Large intestine (tissue), 3 donors: ENCODE data around the gene FBXO31. TPM values are rescaled to one million over a fixed set of nuclear protein-coding genes. Genes with fewer than 3 reads are reported as not detected.

ENCODE experiments used
- DNase-seq, 2 donors: peaks; one replicate each; pipeline versions ENCODE4 v3.0.0 to v3.0.0-alpha.2; 2013
- H3K27ac ChIP-seq: one replicate; pipeline ENCODE4 v1.5.1; 2013; ENCODE audit warnings: low read length
- H3K27me3 ChIP-seq: 2 replicates; pipeline ENCODE4 v1.6.1; 2013; ENCODE audit warnings: low read length; ENCODE audit not compliant: control insufficient read depth, insufficient read depth
- H3K36me3 ChIP-seq: 2 replicates; pipeline ENCODE4 v1.6.1; 2013; ENCODE audit warnings: low read length; ENCODE audit not compliant: control insufficient read depth, insufficient read depth
- H3K4me1 ChIP-seq: one replicate; pipeline ENCODE4 v1.6.1; 2013; ENCODE audit warnings: low read length; ENCODE audit not compliant: control insufficient read depth, insufficient read depth
- H3K4me3 ChIP-seq: one replicate; pipeline ENCODE4 v1.5.1; 2013; ENCODE audit warnings: low read length
- H3K9me3 ChIP-seq: one replicate; pipeline ENCODE4 v1.6.1; 2013; ENCODE audit warnings: mild to moderate bottlenecking, low read depth, low read length, moderate library complexity; ENCODE audit not compliant: control insufficient read depth
- WGBS: methylation state at CpG from one replicate; pipeline ENCODE4 v1.1.5; 2013; ENCODE audit warnings: low lambda C conversion rate; ENCODE audit not compliant: insufficient coverage; 5-methylcytosine and 5-hydroxymethylcytosine counted together
- polyA plus RNA-seq: library from polyadenylated mRNA; unstranded; fragments of 120-200 nt; gene quantifications from one replicate; pipeline ENCODE4 v1.2.1, GENCODE V29; 2013

The FBXO31 gene
- polyA plus RNA-seq, 1 donor = 18.3 TPM

GRCh38 chr16:87412371-87412995 is 28.9 kb upstream of the FBXO31 start:
- peaks cover 2% of the 10 kb centered on the region for H3K9me3 ChIP-seq
- no peaks in the 10 kb centered on the region for H3K4me1 ChIP-seq
- no peak overlapping the region for H3K27ac ChIP-seq
- peaks cover 87% of the 10 kb centered on the region for H3K36me3 ChIP-seq
- no CpG with 5 or more reads among the region's 31 CpGs for WGBS
- no peaks in the 10 kb centered on the region for H3K27me3 ChIP-seq
- no peak for DNase-seq
- H3K4me3 ChIP-seq = no peak overlapping the region

DNA sequence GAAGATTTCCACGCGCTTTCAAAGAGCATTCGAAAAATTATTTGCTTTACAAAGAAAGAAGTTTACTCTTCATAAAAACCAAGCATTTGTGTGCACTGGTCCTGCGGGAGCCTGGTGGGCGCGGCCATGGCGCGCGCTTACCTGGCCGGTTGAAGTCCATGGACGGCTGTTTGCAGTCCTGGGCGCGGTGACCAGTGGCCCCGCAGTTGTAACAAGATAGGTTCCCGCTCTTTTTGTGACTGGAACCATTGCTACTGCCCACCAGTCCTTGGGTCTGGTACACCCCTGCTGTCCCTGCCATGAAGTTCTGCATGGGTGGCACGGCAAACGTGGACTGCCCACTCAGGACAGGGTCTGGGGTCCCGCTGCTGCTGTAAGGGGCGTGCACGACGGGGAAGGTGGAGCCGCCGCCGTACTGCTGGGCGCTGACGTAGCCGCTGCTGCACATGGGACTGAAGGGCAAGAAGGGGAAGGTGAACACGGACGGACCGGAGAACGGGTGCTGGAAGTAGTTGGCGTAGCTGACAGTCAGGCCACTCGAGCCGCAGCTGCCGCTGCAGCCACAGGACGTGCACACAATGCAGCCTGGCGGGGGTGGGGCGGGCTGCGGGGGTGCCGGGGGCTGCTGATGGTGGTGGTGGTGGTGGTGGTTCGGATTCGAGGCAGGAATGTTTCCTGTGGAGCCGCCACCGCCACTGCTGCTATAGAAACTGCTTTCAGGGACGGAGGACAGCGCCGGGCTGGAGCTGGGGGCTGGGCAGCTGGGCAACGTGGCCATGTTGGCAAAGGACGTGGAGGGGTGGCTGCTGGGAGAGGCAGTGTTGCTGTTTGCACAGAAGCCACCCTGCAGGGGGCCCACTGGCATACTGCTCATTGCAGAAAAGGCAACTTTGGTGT is 28.0 kb upstream of the FBXO31 start:
- Histone ChIP-seq H3K4me1 (no peaks in the 10 kb centered on the region), H3K27me3 (no peaks in the 10 kb centered on the region), H3K9me3 (peaks cover 2% of the 10 kb centered on the region), H3K36me3 (peaks cover 88% of the 10 kb centered on the region), H3K4me3 (no peak overlapping the region), H3K27ac (no peak overlapping the region)
- WGBS = no CpG with 5 or more reads among the region's 49 CpGs
- DNase-seq = no peak

DNA sequence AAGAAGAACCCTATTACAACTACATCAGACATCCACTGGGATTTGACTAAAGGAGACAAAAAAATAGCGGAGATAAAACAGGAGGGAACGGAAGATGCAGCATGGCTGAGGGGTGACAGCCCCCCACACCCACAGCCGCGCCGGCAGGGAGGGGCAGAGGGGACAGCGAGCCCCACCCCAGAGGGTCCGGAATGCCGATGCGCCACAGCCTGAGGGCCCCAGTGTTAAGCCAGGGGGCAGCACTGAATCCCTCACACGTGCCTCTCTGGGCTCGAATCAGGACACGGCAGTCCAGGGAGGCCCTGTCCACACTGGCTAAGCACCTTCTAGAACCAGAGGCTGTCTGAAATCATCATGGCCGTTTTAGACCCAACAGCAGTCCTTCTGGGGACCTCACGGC is 27.4 kb upstream of the FBXO31 start:
- H3K4me1 ChIP-seq = no peaks in the 10 kb centered on the region
- WGBS = 100% methylated on average over 1 of the region's 14 CpGs
- H3K27ac ChIP-seq = no peak overlapping the region
- H3K4me3 ChIP-seq = no peak overlapping the region
- H3K36me3 ChIP-seq = peaks cover 84% of the 10 kb centered on the region
- no peaks in the 10 kb centered on the region for H3K27me3 ChIP-seq
- DNase-seq = no peak
- peaks cover 2% of the 10 kb centered on the region for H3K9me3 ChIP-seq

DNA sequence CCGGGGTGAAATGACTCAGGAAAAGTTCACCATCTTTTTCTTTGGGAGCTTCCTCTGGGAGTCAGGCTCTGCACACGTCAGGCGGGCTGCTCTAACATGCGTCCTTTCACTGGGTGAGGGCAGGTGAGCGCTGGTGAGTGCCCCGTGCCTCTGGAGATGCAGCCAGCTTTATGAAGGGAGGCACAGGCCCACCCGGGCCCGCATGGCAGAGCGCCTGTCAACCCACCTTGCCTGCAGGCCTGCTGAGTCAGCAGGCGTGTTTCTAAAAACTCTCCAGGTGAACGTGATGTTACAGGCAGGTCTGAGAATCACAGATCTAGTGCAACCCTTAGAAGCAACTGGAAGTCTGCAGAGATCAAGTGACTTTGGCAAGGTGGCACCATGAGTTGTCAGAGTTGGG is 27.0 kb upstream of the FBXO31 start:
- no peak for DNase-seq
- H3K4me1 ChIP-seq = no peaks in the 10 kb centered on the region
- H3K9me3 ChIP-seq = peaks cover 2% of the 10 kb centered on the region
- peaks cover 84% of the 10 kb centered on the region for H3K36me3 ChIP-seq
- H3K27me3 ChIP-seq = no peaks in the 10 kb centered on the region
- no peak overlapping the region for H3K27ac ChIP-seq
- no peak overlapping the region for H3K4me3 ChIP-seq
- no CpG with 5 or more reads among the region's 11 CpGs for WGBS

GRCh38 chr16:87409781-87410180 is 26.2 kb upstream of the FBXO31 start:
- Histone ChIP-seq H3K4me1 (no peaks in the 10 kb centered on the region), H3K27me3 (no peaks in the 10 kb centered on the region), H3K9me3 (peaks cover 2% of the 10 kb centered on the region), H3K27ac (no peak overlapping the region), H3K36me3 (peaks cover 85% of the 10 kb centered on the region), H3K4me3 (no peak overlapping the region)
- DNase-seq = no peak
- no CpG with 5 or more reads among the region's 13 CpGs for WGBS

DNA sequence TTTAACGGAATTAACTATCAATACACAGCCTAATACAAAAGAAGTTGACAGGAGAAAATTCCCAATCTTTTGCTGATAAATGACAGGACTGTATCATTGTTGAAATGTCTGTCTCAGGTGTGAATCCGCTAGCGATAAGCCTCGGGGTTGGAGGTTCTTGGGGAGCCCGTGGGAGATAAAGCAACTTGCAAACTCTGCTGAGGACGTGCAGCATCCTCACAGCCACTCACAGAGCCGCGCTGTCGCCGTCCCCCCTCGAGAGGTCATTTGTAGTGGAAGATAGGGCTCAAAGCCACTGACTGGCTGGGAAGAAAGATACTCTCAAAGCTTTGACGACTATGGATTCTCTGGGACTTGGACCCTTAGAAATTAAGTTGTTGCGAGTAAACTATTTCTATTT is 25.6 kb upstream of the FBXO31 start:
- Histone ChIP-seq H3K9me3 (no peaks in the 10 kb centered on the region), H3K36me3 (peaks cover 84% of the 10 kb centered on the region), H3K4me3 (no peak overlapping the region), H3K27me3 (no peaks in the 10 kb centered on the region), H3K27ac (no peak overlapping the region), H3K4me1 (no peaks in the 10 kb centered on the region)
- WGBS = 100% methylated on average over 2 of the region's 13 CpGs
- DNase-seq = no peak

GRCh38 chr16:87407511-87408112 is 24.0 kb upstream of the FBXO31 start:
- Histone ChIP-seq H3K9me3 (no peaks in the 10 kb centered on the region), H3K36me3 (peaks cover 83% of the 10 kb centered on the region), H3K27me3 (no peaks in the 10 kb centered on the region), H3K27ac (no peak overlapping the region), H3K4me3 (no peak overlapping the region), H3K4me1 (no peaks in the 10 kb centered on the region)
- WGBS = 89% methylated on average over 1 of the region's 26 CpGs
- no peak for DNase-seq

- no peak for DNase-seq
- peaks cover 75% of the 10 kb centered on the region for H3K36me3 ChIP-seq
- no peaks in the 10 kb centered on the region for H3K4me1 ChIP-seq
- no CpG with 5 or more reads among the region's 14 CpGs for WGBS
- no peaks in the 10 kb centered on the region for H3K9me3 ChIP-seq
- no peaks in the 10 kb centered on the region for H3K27me3 ChIP-seq
- no peak overlapping the region for H3K27ac ChIP-seq
- H3K4me3 ChIP-seq = no peak overlapping the region
Observed at GRCh38 chr16:87406495-87407088, 23.0 kb upstream of the FBXO31 start.

DNA sequence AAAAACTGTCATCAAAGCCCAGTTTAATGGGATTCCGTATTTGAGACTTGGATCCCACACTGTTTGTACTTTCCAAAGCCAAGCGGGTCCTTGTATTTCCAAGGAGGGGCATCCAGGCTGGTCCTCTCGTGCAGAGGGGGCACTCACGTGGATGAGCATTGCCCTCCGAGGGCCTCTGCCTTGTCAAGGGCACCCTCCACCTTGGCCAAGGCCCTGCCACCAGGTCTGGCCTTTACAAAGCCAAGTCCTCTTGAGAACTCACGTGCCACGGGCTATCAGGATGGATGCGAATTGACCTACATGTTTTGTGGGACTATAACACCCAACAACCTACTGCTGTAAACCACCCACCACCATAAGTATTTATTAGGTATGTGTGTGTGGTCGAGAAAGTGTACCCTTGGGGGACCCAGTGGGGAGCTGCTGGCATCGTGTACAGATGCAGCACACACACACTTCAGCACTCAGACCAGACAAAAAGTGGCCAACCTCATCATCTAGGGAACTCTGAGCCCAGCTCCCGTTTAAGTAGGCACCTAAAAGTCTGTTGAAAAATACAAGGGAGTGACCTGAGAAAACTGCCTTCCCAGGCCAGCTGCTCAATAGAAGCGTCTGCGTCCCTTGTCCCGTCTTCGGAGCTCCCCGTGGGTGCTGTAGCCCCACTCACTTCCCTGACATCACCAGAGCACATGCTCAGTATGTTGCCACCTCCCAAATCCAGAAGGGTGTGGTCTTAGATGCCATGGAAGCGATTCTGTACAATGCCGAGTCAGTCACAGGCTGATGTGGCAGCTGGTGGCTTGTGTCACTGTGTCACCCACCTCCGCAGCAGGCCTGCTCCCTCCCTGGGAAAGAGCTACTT is 21.4 kb upstream of the FBXO31 start:
- H3K36me3 ChIP-seq = peaks cover 65% of the 10 kb centered on the region
- no CpG with 5 or more reads among the region's 19 CpGs for WGBS
- DNase-seq = no peak

More for the DNA sequence above, 21.4 kb upstream of the FBXO31 start:
- no peak overlapping the region for H3K27ac ChIP-seq
- H3K4me1 ChIP-seq = no peaks in the 10 kb centered on the region
- no peaks in the 10 kb centered on the region for H3K27me3 ChIP-seq
- H3K4me3 ChIP-seq = no peak overlapping the region
- H3K9me3 ChIP-seq = no peaks in the 10 kb centered on the region
